Measurements from ENCODE around the gene RAD51B. TPM values are rescaled to one million over a fixed set of nuclear protein-coding genes. Genes with fewer than 3 reads are reported as not detected.

RAD51B gene
- 8.7 and 23.2 TPM in 2 replicates for total RNA-seq

DNA sequence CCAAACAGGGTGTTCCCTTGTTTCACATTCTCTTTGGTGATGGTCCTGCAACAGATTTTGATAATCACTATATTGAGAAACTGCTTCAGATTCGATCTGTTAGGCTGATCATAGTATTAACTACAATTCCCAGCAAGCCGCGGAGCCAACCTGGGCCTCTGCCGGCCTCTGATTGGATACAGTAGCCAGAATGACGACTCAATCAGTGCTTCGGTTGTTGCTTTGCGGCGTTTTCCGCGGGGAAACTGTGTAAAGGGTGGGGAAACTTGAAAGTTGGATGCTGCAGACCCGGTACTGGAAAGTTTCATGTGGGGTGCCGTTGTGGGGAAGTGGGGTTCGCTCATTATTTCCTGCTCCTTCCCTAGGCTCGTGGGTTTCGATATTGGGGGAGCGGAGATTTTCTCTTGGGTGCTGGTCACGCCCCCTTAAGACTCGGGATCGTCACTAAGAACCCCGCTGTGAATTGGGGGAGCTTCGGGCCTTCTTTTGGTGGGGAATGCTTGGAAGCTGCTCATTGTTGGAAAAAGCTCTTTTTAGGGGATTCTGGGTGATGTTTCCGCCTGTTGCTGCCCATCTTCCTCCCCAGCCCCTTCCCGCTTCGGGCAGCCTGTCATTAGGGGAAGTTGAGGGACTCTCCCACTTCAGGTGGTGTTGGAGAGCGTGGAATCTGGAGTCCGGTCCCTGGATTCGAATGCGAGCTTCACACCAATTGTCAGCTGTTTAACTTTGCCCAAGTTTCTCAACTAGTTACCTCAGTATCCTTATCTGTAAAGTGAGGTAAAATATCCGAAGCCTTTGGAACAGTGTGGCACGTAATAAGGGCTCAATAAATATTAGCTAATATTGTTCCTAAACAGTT lies at the start of gene RAD51B:
Gene RAD51B, plus strand, starts transcription at position 217 of the 859 bp plus-strand sequence.

DNA sequence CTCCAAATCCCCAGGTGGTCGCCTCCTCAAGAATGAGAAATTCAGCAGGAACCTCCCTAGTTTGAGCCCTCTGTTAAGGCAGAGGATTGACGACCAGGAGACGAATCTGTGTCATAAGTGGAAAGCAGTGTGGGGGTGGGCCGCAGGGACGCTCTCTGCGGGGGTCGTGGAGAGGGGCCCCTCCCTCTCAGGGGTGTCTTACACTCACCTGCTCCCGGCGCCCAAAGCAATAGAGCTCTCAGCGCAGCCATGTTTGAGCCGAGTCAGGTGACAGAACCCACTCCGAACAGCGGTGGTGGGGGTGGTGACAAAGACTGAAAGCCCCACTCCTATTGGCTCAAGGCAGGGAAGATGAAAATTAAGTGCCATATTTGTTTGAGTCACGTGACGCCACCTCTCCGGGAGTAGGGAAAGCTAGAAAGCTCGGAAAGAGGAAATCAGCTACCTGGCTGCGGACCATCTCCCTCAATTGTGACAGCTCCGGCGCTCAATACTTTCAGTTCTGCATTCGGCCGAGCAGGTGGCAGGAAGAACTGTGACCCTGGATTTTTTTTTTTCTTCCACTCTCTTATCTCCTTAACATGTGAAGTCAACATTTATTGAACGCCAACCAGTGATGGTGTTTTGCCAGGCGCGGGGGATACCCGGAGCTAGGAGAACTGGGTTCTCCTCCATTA lies 3.1 kb upstream of the RAD51B start, which contains the start of gene ZFYVE26:
Gene ZFYVE26, minus strand, starts transcription at position 265 of the 677 bp plus-strand sequence. CDS start 627 bp downstream, outside the sequence.

Other genes starting within 250 kb of the RAD51B start
- gene PIGH, start 219.5 kb upstream of the RAD51B start, total RNA-seq, result 7.8 and 10.1 TPM in 2 replicates
- gene ARG2, start 199.9 kb upstream of the RAD51B start, total RNA-seq, result 15.7 and 21.6 TPM in 2 replicates
- 37.6 and 67.3 TPM in 2 replicates for gene VTI1B, start 145.1 kb upstream of the RAD51B start, total RNA-seq
- 63.0 and 92.8 TPM in 2 replicates for gene RDH11, start 124.0 kb upstream of the RAD51B start, total RNA-seq
- not detected in 2 replicates for gene RDH12, start 117.9 kb upstream of the RAD51B start, total RNA-seq
- gene ZFYVE26, start 3.2 kb upstream of the RAD51B start, total RNA-seq, result 9.7 and 28.9 TPM in 2 replicates